HG02885 (cell line): ENCODE data around the gene B4GALT6.

Source experiments
- ATAC-seq: cut with Tn5 transposase; IDR thresholded peaks from one replicate; pipeline ENCODE4 v1.9.1; 2021; ENCODE audit warnings: mild to moderate bottlenecking; ENCODE audit not compliant: unreplicated experiment, poor library complexity

B4GALT6 gene

GRCh38 chr18:31664101-31664500 is 20.3 kb downstream of the B4GALT6 start:
- no peak for ATAC-seq

- ATAC-seq, result no peak
Observed at GRCh38 chr18:31661965-31662364, 22.4 kb downstream of the B4GALT6 start.

- ATAC-seq, result no peak
Observed at GRCh38 chr18:31660763-31661162, 23.6 kb downstream of the B4GALT6 start.

- ATAC-seq, result no peak
Observed at GRCh38 chr18:31659576-31660177, 24.7 kb downstream of the B4GALT6 start.

GRCh38 chr18:31658670-31659575 is 25.5 kb downstream of the B4GALT6 start:
- peak; percentile 74 for ATAC-seq

- peak; percentile 81 for ATAC-seq
Observed at GRCh38 chr18:31657823-31658669, 26.3 kb downstream of the B4GALT6 start.

GRCh38 chr18:31656754-31657153 is 27.6 kb downstream of the B4GALT6 start:
- ATAC-seq, result no peak

- no peak for ATAC-seq
Observed at GRCh38 chr18:31655354-31655753, 29.0 kb downstream of the B4GALT6 start.

GRCh38 chr18:31652877-31653276 is 31.5 kb downstream of the B4GALT6 start:
- ATAC-seq, result no peak

- no peak for ATAC-seq
Observed at GRCh38 chr18:31652357-31652756, 32.0 kb downstream of the B4GALT6 start.

GRCh38 chr18:31651369-31651768 is 33.0 kb downstream of the B4GALT6 start:
- ATAC-seq, result no peak

GRCh38 chr18:31649978-31650719 is 34.2 kb downstream of the B4GALT6 start:
- ATAC-seq, result peak; percentile 53

GRCh38 chr18:31649449-31649848 is 34.9 kb downstream of the B4GALT6 start:
- no peak for ATAC-seq

GRCh38 chr18:31648966-31649429 is 35.4 kb downstream of the B4GALT6 start:
- peak; percentile 72 for ATAC-seq

- no peak for ATAC-seq
Observed at GRCh38 chr18:31648458-31648857, 35.9 kb downstream of the B4GALT6 start.

- no peak for ATAC-seq
Observed at GRCh38 chr18:31647127-31647753, 37.1 kb downstream of the B4GALT6 start.

GRCh38 chr18:31646332-31647126 is 37.9 kb downstream of the B4GALT6 start:
- ATAC-seq, result peak; percentile 30

- no peak for ATAC-seq
Observed at GRCh38 chr18:31645411-31645810, 39.0 kb downstream of the B4GALT6 start.

GRCh38 chr18:31643003-31643402 is 41.4 kb downstream of the B4GALT6 start:
- no peak for ATAC-seq
